K562 (cell line): ENCODE measurements around the gene SLC16A1. TPM values are rescaled to one million over a fixed set of nuclear protein-coding genes. Genes with fewer than 3 reads are reported as not detected.

ENCODE experiments used
- BCOR ChIP-seq: fragments of 450-650 bp; IDR thresholded peaks from 2 replicates; pipeline ENCODE4 v1.6.1; 2016
- CBX2 ChIP-seq: fragments of 200-600 bp; sonication (generic); IDR thresholded peaks from one replicate; pipeline ENCODE4 v1.6.1; 2012; ENCODE audit warnings: mild to moderate bottlenecking, low read length, inconsistent platforms; ENCODE audit not compliant: insufficient read depth, poor library complexity, severe bottlenecking
- COPS2 ChIP-seq: fragments of 450-650 bp; conservative IDR thresholded peaks from 2 replicates; pipeline ENCODE4 v1.6.1; 2016; ENCODE audit warnings: mild to moderate bottlenecking, moderate library complexity
- GABPA ChIP-seq: fragments of 200-800 bp; sonication (Bioruptor generic); conservative IDR thresholded peaks from 2 replicates; pipeline ENCODE4 v1.6.1; 2016; ENCODE audit warnings: low read depth, missing genetic modification characterization, missing compliant biosample characterization
- MEF2A ChIP-seq: IDR thresholded peaks from 2 replicates; pipeline ENCODE4 v1.6.1; 2011; ENCODE audit warnings: low read depth, mild to moderate bottlenecking, low read length, moderate library complexity; ENCODE audit not compliant: control insufficient read depth
- NCOA2 ChIP-seq, 2 experiments: fragments of 450-650 bp; IDR thresholded peaks; 2 replicates each; pipeline ENCODE4 v1.6.1; 2018; ENCODE audit warnings: mild to moderate bottlenecking in 2 of 2, moderate library complexity in 1 of 2; ENCODE audit not compliant: partially characterized antibody in 2 of 2
- PTBP1 ChIP-seq: fragments of 200-400 bp; formaldehyde crosslinking; IDR thresholded peaks from 2 replicates; pipeline ENCODE4 v1.6.1; 2017; ENCODE audit warnings: low read depth, low read length
- PURB ChIP-seq: sonication (generic); formaldehyde crosslinking; IDR thresholded peaks from 2 replicates; pipeline ENCODE4 v1.9.0; 2021; ENCODE audit warnings: low read depth, mild to moderate bottlenecking, missing genetic modification reagents
- RERE ChIP-seq: sonication (generic); formaldehyde crosslinking; IDR thresholded peaks from 2 replicates; pipeline ENCODE4 v1.8.0; 2023; ENCODE audit warnings: missing genetic modification reagents, mild to moderate bottlenecking, borderline replicate concordance
- REST ChIP-seq, 2 experiments: fragments of 450-650 bp; formaldehyde crosslinking in 1 of 2; IDR thresholded peaks; 2 replicates each; pipeline versions ENCODE4 v1.4.0 to v1.6.1; 2014 to 2020; ENCODE audit warnings: mild to moderate bottlenecking in 2 of 2, borderline replicate concordance in 1 of 2, low read depth in 1 of 2
- SMARCA4 ChIP-seq: fragments of 450-650 bp; IDR thresholded peaks from 2 replicates; pipeline ENCODE4 v1.6.1; 2016
- STAT5B ChIP-seq: fragments of 250-450 bp; sonication (Bioruptor Pico); IDR thresholded peaks from 2 replicates; pipeline ENCODE4 v1.8.0; 2021; ENCODE audit warnings: mild to moderate bottlenecking, inconsistent platforms
- ZNF384 ChIP-seq: IDR thresholded peaks from 2 replicates; pipeline ENCODE4 v1.6.1; 2012; ENCODE audit warnings: low read depth, low read length, improper control_type of control experiment
- ZNF408 ChIP-seq: fragments of 250-450 bp; sonication (Bioruptor Pico); IDR thresholded peaks from 2 replicates; pipeline ENCODE4 v1.4.0; 2020; ENCODE audit warnings: low read depth, mild to moderate bottlenecking, moderate library complexity
- ZNF780A ChIP-seq: fragments of 250-450 bp; sonication (Bioruptor Pico); IDR thresholded peaks from 2 replicates; pipeline ENCODE4 v1.5.0; 2021; ENCODE audit warnings: mild to moderate bottlenecking
- polyA plus RNA-seq, 8 experiments: library from polyadenylated mRNA; depleted of rRNA in 4 of 8; stranded (reverse) in 5 of 8; unstranded in 3 of 8; fragments of >200 nt; fragmentation: Nextera tagmentation in 2 of 8; fragmentation: Illumina TruSeq in 1 of 8; extraction: Ambion mirVana in 2 of 8; extraction: Trizol in 1 of 8; gene quantifications; 2 replicates each; pipeline versions ENCODE4 v1.2.1 to v1.2.3, GENCODE V29; 2011 to 2014; ENCODE audit warnings: inconsistent platforms in 1 of 8, missing spikeins in 1 of 8
- total RNA-seq, 7 experiments: library from RNA; depleted of rRNA in 6 of 7; stranded (reverse); fragments of >200 nt in 6 of 7; fragmentation: Illumina TruSeq in 2 of 7; extraction: Trizol in 2 of 7; gene quantifications; 2 replicates each; pipeline versions ENCODE4 v1.2.1 to v1.2.3, GENCODE V29; 2011 to 2021; ENCODE audit warnings: low replicate concordance in 1 of 7

Gene SLC16A1
- total and polyA plus RNA-seq, 9 of the 15 experiments (the other 6 are each of a cell fraction or from before 2014, with no cell fraction given) = 73.1 to 244 (median 117) TPM

- TF ChIP-seq CBX2 = no peak
- no peak for TF ChIP-seq BCOR
- no peak for TF ChIP-seq MEF2A
- TF ChIP-seq COPS2 = no peak
- no peak for TF ChIP-seq ZNF780A (CRISPR knock-in tag)
- no peak for TF ChIP-seq NCOA2 (IDR thresholded peaks at IDR 0.05; ENCODE audit: partially characterized antibody in 2 of 2)
- no peak for TF ChIP-seq ZNF408
- TF ChIP-seq REST (IDR thresholded peaks at IDR 0.05; ENCODE audit: borderline replicate concordance) = no peak
- TF ChIP-seq REST (CRISPR knock-in tag; IDR thresholded peaks at IDR 0.05; ENCODE audit: low read depth) = no peak
- TF ChIP-seq PURB (CRISPR knock-in tag) = no peak
- TF ChIP-seq GABPA (tag) = no peak
- TF ChIP-seq PTBP1 = no peak
- TF ChIP-seq RERE = no peak
- TF ChIP-seq ZNF384 = 0 out of 2 replicates have a peak, but pooled peaks have one; percentile 8
- TF ChIP-seq STAT5B (CRISPR knock-in tag) = no peak
- TF ChIP-seq SMARCA4 = peak; percentile 80
Observed at GRCh38 chr1:112893288-112894009, 62.5 kb downstream of the SLC16A1 start (continued).
